ENCODE results near the gene ZNF239. TPM values are rescaled to one million over a fixed set of nuclear protein-coding genes. Genes with fewer than 3 reads are reported as not detected.

ZNF239 gene
- total RNA-seq, 4 donors from 2014 or later, result 0.30 to 1.2 (median 0.69) TPM

DNA sequence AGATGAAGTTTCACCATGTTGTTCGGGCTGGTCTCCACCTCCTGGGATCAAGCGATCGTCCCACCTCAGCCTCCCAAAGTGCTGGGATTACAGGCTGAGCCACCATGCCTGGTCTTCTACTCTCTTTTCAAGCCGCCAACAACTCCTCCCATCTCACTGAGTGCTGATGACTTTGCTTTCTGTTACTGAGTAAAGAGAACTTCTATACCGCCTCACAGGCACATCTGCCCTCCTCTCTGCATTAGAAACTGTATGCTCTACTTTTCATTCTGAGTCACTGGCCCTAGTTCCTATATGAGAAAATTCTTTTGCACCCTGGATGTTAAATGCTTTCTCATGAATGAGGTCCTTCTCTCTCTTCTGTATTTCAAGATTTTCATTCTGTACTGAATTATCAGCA lies 2.2 kb upstream of the ZNF239 start:
- Histone ChIP-seq H3K9me3 (no peaks in the 10 kb centered on the region), H3K27ac (no peak overlapping the region), H3K4me3 (no peak overlapping the region), H3K27me3 (no peaks in the 10 kb centered on the region), H3K36me3 (no peaks in the 10 kb centered on the region), H3K4me1 (peaks cover 21% of the 10 kb centered on the region)
- TF ChIP-seq POLR2A (IDR thresholded peaks at IDR 0.05) (no peak), POLR2AphosphoS5 (IDR thresholded peaks at IDR 0.05) (no peak), EP300 (IDR thresholded peaks at IDR 0.05) (no peak)
- TF ChIP-seq, protein P1, sequence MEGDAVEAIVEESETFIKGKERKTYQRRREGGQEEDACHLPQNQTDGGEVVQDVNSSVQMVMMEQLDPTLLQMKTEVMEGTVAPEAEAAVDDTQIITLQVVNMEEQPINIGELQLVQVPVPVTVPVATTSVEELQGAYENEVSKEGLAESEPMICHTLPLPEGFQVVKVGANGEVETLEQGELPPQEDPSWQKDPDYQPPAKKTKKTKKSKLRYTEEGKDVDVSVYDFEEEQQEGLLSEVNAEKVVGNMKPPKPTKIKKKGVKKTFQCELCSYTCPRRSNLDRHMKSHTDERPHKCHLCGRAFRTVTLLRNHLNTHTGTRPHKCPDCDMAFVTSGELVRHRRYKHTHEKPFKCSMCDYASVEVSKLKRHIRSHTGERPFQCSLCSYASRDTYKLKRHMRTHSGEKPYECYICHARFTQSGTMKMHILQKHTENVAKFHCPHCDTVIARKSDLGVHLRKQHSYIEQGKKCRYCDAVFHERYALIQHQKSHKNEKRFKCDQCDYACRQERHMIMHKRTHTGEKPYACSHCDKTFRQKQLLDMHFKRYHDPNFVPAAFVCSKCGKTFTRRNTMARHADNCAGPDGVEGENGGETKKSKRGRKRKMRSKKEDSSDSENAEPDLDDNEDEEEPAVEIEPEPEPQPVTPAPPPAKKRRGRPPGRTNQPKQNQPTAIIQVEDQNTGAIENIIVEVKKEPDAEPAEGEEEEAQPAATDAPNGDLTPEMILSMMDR (IDR thresholded peaks at IDR 0.05), result no peak
- WGBS, result 93% methylated on average over 4 of the region's 5 CpGs
- no peak for DNase-seq (ENCODE audit: low spot score in 2 of 2)

DNA sequence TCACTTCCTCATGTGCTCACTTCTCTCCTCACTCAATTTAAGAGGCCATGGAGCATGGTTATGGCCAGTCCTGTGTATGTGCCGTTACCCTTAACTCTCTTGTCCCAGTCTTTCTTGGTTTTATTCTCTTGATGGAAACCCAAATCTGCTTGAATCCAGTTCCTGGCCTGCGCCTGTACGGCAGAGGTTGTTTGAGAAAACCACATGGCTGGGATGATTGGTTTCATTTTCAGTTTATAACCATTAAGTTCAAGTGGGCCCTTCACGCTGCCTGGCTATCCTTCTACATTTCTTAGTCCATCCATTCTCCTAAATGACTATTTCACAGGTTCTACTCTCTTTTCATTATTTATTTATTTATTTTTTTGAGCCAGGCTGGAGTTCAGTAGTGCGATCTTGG lies 1.6 kb upstream of the ZNF239 start:
- TF ChIP-seq POLR2AphosphoS5 (IDR thresholded peaks at IDR 0.05), result no peak
- TF ChIP-seq, protein P1 (IDR thresholded peaks at IDR 0.05), result no peak
- TF ChIP-seq POLR2A (IDR thresholded peaks at IDR 0.05), result no peak
- Histone ChIP-seq H3K27ac (no peak overlapping the region), H3K36me3 (no peaks in the 10 kb centered on the region), H3K9me3 (no peaks in the 10 kb centered on the region), H3K27me3 (no peaks in the 10 kb centered on the region), H3K4me3 (no peak overlapping the region), H3K4me1 (peaks cover 21% of the 10 kb centered on the region)
- no peak for DNase-seq (ENCODE audit: low spot score in 2 of 2)
- 93% methylated on average over 5 of the region's 5 CpGs for WGBS

DNA sequence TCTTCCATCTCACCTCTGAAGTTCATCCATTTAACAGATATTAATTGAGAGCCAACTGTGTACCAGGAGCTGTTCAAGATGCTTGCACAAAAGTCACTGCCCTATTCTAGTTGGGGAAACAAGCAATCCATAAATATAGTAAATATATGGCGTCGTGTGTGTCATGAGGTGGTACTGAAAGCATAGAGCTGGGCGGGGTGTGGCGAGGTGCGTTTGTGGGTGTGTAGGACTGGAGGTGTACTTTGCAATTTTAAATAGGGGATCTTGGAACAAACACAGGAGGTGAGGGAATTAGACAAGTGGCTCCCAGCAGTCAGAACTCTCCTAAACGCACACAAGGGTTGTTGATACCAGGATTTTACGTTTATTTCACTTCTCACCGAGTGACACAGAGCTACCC lies 490 bp upstream of the ZNF239 start:
- Histone ChIP-seq H3K9me3 (no peaks in the 10 kb centered on the region), H3K27ac (no peak overlapping the region), H3K36me3 (no peaks in the 10 kb centered on the region), H3K4me1 (peaks cover 21% of the 10 kb centered on the region), H3K4me3 (peak overlapping the region; percentile 68), H3K27me3 (no peaks in the 10 kb centered on the region)
- TF ChIP-seq EP300 (IDR thresholded peaks at IDR 0.05), result no peak
- DNase-seq (ENCODE audit: low spot score in 2 of 2), result no peak
- 87% methylated on average over 8 of the region's 8 CpGs for WGBS

DNA sequence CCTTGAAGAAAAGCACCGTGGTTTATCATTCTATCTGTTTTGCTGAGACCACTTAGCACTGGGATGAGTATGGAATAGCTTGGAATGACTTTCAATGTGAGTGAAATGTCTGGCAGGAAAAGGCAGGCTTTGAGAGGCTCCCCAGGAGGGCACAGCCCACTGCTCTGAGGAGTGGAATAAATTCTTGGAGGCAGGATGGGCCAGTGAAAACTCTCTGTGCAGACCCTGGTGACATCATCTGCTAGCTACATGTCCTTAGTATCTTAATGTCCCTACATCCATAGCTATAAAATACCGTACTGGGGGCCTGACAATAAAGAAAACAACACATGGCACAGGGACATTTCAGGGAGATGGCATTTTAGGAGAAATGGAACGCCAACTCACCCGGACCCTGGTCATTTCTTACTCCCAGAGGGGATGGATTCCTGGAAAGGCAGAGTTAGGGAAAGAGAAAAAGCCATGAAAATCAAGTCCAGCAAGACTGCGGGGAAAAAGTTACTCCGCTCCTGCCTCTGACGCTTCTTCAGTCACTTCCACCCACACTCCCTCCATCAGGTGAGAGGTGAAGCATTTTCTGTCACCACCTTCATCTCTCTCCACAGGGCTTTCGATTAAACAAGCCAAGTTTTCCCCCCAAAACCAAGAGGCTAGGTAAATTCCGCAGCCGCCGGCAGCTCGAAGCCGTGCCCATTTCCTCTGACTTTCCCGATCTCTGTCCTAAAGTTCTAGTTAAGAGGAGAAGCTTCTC lies 991 bp downstream of the ZNF239 start:
- Histone ChIP-seq H3K36me3 (no peaks in the 10 kb centered on the region), H3K4me1 (peaks cover 21% of the 10 kb centered on the region), H3K4me3 (peak overlapping the region; percentile 68), H3K27ac (peak overlapping the region; percentile 61), H3K9me3 (no peaks in the 10 kb centered on the region), H3K27me3 (no peaks in the 10 kb centered on the region)
- TF ChIP-seq EP300 (IDR thresholded peaks at IDR 0.05) (no peak), POLR2AphosphoS5 (IDR thresholded peaks at IDR 0.05) (no peak), POLR2A (IDR thresholded peaks at IDR 0.05) (no peak)
- TF ChIP-seq, protein P1 (IDR thresholded peaks at IDR 0.05), result no peak
- WGBS, result 40% methylated on average over 14 of the region's 14 CpGs
- DNase-seq (ENCODE audit: low spot score in 2 of 2), result no peak

DNA sequence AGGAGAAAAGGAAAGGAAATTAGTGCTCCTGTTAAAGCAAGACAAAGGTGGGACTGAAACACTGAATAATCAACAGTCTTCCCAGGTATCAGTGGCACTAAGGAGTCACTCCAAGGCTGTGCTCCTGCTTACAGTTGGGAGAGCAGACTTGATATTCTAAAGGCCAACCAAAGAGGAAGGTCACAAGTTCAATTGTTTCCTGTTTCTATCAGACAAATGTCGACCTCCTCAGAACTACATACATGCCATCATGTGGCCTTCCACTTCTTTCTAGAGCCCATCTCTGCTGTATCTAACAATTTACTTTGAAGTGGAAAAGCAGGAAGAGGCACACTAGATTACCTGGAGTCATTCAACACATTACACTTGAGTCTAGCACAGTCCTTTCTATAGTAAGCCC lies 3.4 kb downstream of the ZNF239 start:
- TF ChIP-seq, protein P1 (IDR thresholded peaks at IDR 0.05), result no peak
- no peak for TF ChIP-seq POLR2AphosphoS5 (IDR thresholded peaks at IDR 0.05)
- no peak for TF ChIP-seq EP300 (IDR thresholded peaks at IDR 0.05)
- no peak for TF ChIP-seq POLR2A (IDR thresholded peaks at IDR 0.05)
- 56% methylated on average over 1 of the region's 1 CpG for WGBS
- no peaks in the 10 kb centered on the region for H3K27me3 ChIP-seq

DNA sequence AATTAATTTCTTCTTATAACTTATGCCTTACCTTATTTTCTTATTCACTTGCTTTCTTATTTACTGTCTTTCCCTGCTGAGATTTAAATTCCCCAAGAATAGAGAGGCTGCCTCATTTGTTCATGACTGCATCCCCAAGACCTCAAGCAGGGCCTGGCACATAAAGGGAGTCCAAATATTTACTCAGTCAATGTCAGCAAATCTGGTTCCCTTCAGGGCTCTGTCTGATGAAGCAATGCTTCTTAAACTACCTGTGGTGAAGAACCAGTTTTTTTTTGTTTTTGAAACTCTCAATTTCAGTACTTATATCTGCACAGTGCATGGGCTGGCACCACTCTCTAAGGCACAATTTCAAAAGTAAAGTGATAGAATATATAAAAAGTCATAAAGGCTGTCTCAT lies 4.7 kb downstream of the ZNF239 start:
- Histone ChIP-seq H3K4me3 (no peak overlapping the region), H3K9me3 (no peaks in the 10 kb centered on the region), H3K36me3 (no peaks in the 10 kb centered on the region), H3K27me3 (no peaks in the 10 kb centered on the region), H3K4me1 (peaks cover 16% of the 10 kb centered on the region), H3K27ac (no peak overlapping the region)
- DNase-seq (ENCODE audit: low spot score in 2 of 2), result no peak
- TF ChIP-seq EP300 (IDR thresholded peaks at IDR 0.05) (no peak), POLR2A (IDR thresholded peaks at IDR 0.05) (no peak), POLR2AphosphoS5 (IDR thresholded peaks at IDR 0.05) (no peak)
- TF ChIP-seq, protein P1 (IDR thresholded peaks at IDR 0.05), result no peak

More for the DNA sequence above, 3.4 kb downstream of the ZNF239 start:
- no peak overlapping the region for H3K4me3 ChIP-seq
- no peak overlapping the region for H3K27ac ChIP-seq
- H3K36me3 ChIP-seq, result no peaks in the 10 kb centered on the region
- no peak for DNase-seq (ENCODE audit: low spot score in 2 of 2)
- no peaks in the 10 kb centered on the region for H3K9me3 ChIP-seq
- H3K4me1 ChIP-seq, result peaks cover 21% of the 10 kb centered on the region

Measured in suprapubic skin (tissue), 4 donors.